ENCODE results near the gene GAPDHS. TPM values are rescaled to one million over a fixed set of nuclear protein-coding genes. Genes with fewer than 3 reads are reported as not detected.

GAPDHS gene
- total RNA-seq, 1 donor: not detected

GRCh38 chr19:35566738-35567137 lies 33.5 kb downstream of the GAPDHS start:
- H3K4me3 ChIP-seq (ENCODE audit: low read depth, low read length): no peak overlapping the region
- no peak for DNase-seq (ENCODE audit: low read depth)
- TF ChIP-seq CTCF (IDR thresholded peaks at IDR 0.05; ENCODE audit: insufficient read depth, low read depth, low read length): no peak

GRCh38 chr19:35569281-35569781 lies 36.1 kb downstream of the GAPDHS start:
- no peak for TF ChIP-seq CTCF (IDR thresholded peaks at IDR 0.05; ENCODE audit: insufficient read depth, low read depth, low read length)
- DNase-seq (ENCODE audit: low read depth): no peak
- no peak overlapping the region for H3K4me3 ChIP-seq (ENCODE audit: low read depth, low read length)

GRCh38 chr19:35571406-35571965 lies 38.2 kb downstream of the GAPDHS start:
- TF ChIP-seq CTCF (IDR thresholded peaks at IDR 0.05; ENCODE audit: insufficient read depth, low read depth, low read length): no peak
- no peak for DNase-seq (ENCODE audit: low read depth)
- no peak overlapping the region for H3K4me3 ChIP-seq (ENCODE audit: low read depth, low read length)

- H3K4me3 ChIP-seq (ENCODE audit: low read depth, low read length): no peak overlapping the region
- TF ChIP-seq CTCF (IDR thresholded peaks at IDR 0.05; ENCODE audit: insufficient read depth, low read depth, low read length): no peak
- DNase-seq (ENCODE audit: low read depth): no peak
These were observed 44.7 kb downstream of the GAPDHS start for GRCh38 chr19:35577918-35578317.

- TF ChIP-seq CTCF (IDR thresholded peaks at IDR 0.05; ENCODE audit: insufficient read depth, low read depth, low read length): no peak
- no peak overlapping the region for H3K4me3 ChIP-seq (ENCODE audit: low read depth, low read length)
- no peak for DNase-seq (ENCODE audit: low read depth)
These were observed 45.5 kb downstream of the GAPDHS start for GRCh38 chr19:35578707-35579106.

GRCh38 chr19:35582760-35583159 lies 49.5 kb downstream of the GAPDHS start:
- TF ChIP-seq CTCF (IDR thresholded peaks at IDR 0.05; ENCODE audit: insufficient read depth, low read depth, low read length): no peak
- H3K4me3 ChIP-seq (ENCODE audit: low read depth, low read length): no peak overlapping the region
- no peak for DNase-seq (ENCODE audit: low read depth)

GRCh38 chr19:35585848-35586247 lies 52.6 kb downstream of the GAPDHS start, which contains the start of gene PMIS2:
PMIS2 (plus strand) TSS chr19:35586173; CDS start chr19:35586260, 87 bp downstream.
- no peak for TF ChIP-seq CTCF (IDR thresholded peaks at IDR 0.05; ENCODE audit: insufficient read depth, low read depth, low read length)
- DNase-seq (ENCODE audit: low read depth): no peak
- H3K4me3 ChIP-seq (ENCODE audit: low read depth, low read length): no peak within 1 kb of the TSS
